Epithelial cell of esophagus (primary cell): ENCODE results near the gene ASZ1.

Experiments
- DNase-seq: peaks from one replicate; pipeline ENCODE4 v3.0.0; 2010; ENCODE audit warnings: low read depth
- H3K4me3 ChIP-seq: 2 replicates; pipeline ENCODE4 v1.5.1; 2011; ENCODE audit warnings: mild to moderate bottlenecking, low read length, control low read depth
- CTCF ChIP-seq: IDR thresholded peaks from 2 replicates; pipeline ENCODE4 v1.5.1; 2011; ENCODE audit warnings: low read depth, mild to moderate bottlenecking, low read length, control low read depth, inconsistent platforms; ENCODE audit not compliant: insufficient read depth; ENCODE audit errors: missing control alignments

ASZ1 gene

GRCh38 chr7:117347962-117348672 lies 79.2 kb downstream of the ASZ1 start:
- no peak for DNase-seq
- no peak for TF ChIP-seq CTCF
- H3K4me3 ChIP-seq: no peak overlapping the region

GRCh38 chr7:117347480-117347879 lies 79.8 kb downstream of the ASZ1 start:
- no peak overlapping the region for H3K4me3 ChIP-seq
- no peak for TF ChIP-seq CTCF
- no peak for DNase-seq

- no peak overlapping the region for H3K4me3 ChIP-seq
- DNase-seq: no peak
- no peak for TF ChIP-seq CTCF
Measured at GRCh38 chr7:117346161-117346560, 81.1 kb downstream of the ASZ1 start.

- H3K4me3 ChIP-seq: no peak overlapping the region
- peak; percentile 10 for DNase-seq
- no peak for TF ChIP-seq CTCF
Measured at GRCh38 chr7:117338020-117338419, 89.3 kb downstream of the ASZ1 start.

GRCh38 chr7:117333168-117333567 lies 94.1 kb downstream of the ASZ1 start:
- DNase-seq: no peak
- H3K4me3 ChIP-seq: no peak overlapping the region
- TF ChIP-seq CTCF: no peak

GRCh38 chr7:117332031-117332430 lies 95.3 kb downstream of the ASZ1 start:
- TF ChIP-seq CTCF: no peak
- no peak for DNase-seq

GRCh38 chr7:117325836-117326235 lies 101.5 kb downstream of the ASZ1 start:
- no peak overlapping the region for H3K4me3 ChIP-seq
- TF ChIP-seq CTCF: no peak
- peak; percentile 8 for DNase-seq

More at GRCh38 chr7:117332031-117332430, 95.3 kb downstream of the ASZ1 start:
- no peak overlapping the region for H3K4me3 ChIP-seq
